DMS79 treated with DMSO at 0.1 percent for 48 hours (cell line): ENCODE data around the gene LYRM4.

Source experiments
- DNase-seq: peaks from one replicate; lab custom pipeline; 2025; lab: John Stamatoyannopoulos, UW

LYRM4 gene

GRCh38 chr6:5205877-5206850, 54.6 kb downstream of the LYRM4 start:
- peak; percentile 1 for DNase-seq

DNA sequence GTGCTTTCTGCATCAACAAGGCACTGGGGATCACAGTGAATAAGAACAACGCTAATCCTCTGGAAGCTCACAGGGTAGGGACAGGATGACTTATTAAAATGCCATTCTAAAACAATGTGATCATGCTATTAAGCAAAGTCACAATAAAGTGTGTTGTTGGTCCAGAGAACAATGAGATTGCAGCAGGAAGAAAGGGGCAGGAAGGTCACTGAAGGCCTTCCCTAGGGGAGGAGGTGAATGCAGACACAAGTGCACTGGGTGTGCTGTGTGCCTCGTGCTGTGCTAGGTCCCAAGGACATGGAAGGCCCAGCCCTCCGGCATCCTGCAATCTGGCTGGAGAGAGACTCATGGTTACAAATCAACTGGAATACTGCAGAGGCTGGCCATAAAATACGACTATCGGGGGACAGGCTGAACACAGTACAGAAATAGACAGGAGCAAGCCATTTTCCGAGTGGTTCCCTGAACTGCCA, 55.7 kb downstream of the LYRM4 start:
- DNase-seq: no peak

DNA sequence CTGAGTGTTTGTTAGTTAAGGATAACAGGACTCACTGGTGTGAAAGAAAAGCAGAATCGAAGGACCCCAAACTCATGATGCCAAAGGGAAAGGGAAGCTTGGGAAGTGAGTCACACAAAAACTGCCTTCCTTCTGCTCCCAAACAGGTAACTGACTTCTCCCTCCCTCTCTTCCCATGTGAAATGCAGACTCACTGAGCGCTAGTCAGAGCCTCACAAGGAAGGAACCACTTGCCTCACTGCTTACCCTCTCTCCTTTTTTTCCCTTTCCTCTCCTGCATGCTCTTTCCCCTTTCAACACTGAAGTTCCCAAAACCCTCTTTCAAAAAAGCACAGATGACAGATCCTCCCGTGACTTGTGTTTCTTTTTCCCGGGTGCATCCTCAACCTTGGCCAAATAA, 56.4 kb downstream of the LYRM4 start:
- no peak for DNase-seq

GRCh38 chr6:5203546-5203945, 57.2 kb downstream of the LYRM4 start:
- no peak for DNase-seq

- DNase-seq: no peak
Measured at GRCh38 chr6:5202941-5203340, 57.8 kb downstream of the LYRM4 start.

DNA sequence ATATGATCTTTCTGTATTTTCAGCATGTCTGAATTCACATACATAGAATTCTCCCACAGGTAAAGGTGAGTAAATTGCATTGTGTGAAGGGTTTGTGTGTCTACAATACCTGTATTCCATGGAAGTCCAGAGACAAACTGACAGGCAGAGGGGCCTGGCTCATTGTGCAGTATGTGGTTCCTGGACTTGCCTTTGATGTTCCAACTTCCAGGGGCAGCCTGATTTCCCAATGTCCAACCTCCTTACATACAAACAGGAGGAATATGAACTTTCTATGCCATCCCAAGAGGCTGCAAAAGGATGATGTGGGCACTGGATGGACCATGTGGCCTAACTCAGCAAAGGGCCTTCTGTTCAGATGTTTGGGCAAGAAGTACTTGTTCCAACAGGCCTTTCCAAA, 58.5 kb downstream of the LYRM4 start:
- DNase-seq: no peak

- DNase-seq: no peak
Measured at GRCh38 chr6:5201271-5201670, 59.5 kb downstream of the LYRM4 start.

GRCh38 chr6:5199702-5200101, 61.0 kb downstream of the LYRM4 start:
- DNase-seq: no peak

DNA sequence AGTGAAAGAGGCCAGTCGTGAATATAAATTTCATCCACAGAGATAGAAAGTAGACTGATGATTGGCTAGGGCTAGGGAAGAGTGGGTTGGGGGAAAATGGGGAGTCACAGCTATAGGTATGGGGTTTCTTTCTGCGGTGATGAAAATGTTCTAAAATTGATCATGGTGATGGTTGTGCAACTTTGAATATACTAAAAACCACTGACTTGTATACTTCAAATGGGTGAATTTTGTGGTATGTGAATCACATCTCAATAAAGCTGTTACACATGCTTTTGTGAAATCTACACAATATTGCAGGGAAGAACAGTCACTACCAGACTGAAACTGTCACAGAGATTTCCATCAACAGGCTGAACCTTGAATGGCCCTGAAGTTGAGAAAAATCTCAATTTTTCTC, 61.5 kb downstream of the LYRM4 start:
- DNase-seq: no peak

GRCh38 chr6:5197084-5197483, 63.7 kb downstream of the LYRM4 start:
- no peak for DNase-seq

DNA sequence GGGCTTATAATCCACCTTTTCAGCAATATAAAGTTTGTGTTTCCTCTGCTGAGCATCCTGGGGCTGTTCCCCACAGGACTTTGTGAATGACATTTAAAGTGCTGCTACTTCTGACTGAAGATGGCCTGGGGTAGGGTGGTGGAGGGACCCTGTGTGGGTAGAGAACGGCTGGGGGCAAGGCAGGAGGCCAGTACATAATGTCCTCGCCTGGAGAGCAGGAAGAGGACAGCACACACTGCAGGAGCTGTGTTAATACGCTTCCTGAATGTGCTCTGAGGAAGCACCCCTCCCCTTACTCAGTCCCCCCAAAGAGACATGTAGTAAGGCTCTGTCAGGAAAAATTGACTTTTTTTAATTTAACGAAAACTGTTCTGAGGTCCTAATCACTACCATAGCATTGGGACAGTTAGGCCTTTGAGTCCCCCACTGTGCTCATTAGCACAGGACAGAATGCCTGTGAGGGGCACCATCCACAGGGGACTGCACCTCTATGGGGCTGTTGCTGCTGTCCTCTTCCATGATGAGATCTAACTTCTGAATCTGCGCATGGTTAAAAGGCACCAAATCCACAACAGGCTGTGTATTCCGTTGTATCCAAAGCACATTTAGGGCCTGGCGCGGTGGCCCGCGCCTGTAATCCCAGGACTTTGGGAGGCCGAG, 68.5 kb downstream of the LYRM4 start:
- DNase-seq: no peak

GRCh38 chr6:5191722-5192121, 69.0 kb downstream of the LYRM4 start:
- no peak for DNase-seq

- no peak for DNase-seq
Measured at GRCh38 chr6:5191222-5191621, 69.5 kb downstream of the LYRM4 start.

- no peak for DNase-seq
Measured at GRCh38 chr6:5190507-5190906, 70.2 kb downstream of the LYRM4 start.

GRCh38 chr6:5188646-5189045, 72.1 kb downstream of the LYRM4 start:
- DNase-seq: no peak

DNA sequence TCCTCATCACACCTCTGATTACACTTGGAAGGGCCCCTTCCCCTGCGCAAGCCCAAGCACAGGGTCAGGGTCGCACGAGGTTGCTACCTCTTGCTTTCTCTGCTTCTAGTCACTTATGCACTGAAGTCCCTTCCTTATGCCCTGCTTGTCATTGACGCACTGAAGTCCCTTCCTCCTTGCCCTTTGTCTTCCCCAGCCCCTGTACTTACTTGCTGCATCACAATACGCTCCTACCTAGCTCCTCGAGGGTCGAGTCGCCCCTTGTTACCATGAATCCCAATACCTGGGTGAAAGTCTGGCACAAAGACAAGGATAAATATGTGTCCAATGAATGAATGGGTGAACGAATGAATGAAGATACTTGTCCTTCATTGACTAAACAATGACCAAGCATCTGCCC, 75.9 kb downstream of the LYRM4 start:
- DNase-seq: no peak

DNA sequence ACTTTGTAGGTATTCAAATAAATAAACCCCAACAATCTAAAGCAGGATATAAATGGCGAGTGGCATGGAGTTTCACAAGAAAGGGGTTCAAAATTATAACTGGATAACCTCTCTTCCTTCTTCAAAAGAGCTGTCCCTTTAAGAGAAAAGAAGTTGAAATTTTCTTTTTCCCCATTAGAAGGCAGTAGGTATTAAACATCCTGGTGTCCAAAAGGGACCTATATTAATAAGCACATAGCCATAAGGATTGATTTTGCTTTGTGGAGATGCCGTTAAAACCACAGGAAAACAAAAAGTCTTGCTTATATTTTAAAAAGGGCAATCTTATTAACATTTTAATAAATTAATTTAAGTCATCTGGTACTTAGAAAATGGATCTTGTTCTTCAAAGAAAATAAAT, 76.5 kb downstream of the LYRM4 start:
- no peak for DNase-seq

DNA sequence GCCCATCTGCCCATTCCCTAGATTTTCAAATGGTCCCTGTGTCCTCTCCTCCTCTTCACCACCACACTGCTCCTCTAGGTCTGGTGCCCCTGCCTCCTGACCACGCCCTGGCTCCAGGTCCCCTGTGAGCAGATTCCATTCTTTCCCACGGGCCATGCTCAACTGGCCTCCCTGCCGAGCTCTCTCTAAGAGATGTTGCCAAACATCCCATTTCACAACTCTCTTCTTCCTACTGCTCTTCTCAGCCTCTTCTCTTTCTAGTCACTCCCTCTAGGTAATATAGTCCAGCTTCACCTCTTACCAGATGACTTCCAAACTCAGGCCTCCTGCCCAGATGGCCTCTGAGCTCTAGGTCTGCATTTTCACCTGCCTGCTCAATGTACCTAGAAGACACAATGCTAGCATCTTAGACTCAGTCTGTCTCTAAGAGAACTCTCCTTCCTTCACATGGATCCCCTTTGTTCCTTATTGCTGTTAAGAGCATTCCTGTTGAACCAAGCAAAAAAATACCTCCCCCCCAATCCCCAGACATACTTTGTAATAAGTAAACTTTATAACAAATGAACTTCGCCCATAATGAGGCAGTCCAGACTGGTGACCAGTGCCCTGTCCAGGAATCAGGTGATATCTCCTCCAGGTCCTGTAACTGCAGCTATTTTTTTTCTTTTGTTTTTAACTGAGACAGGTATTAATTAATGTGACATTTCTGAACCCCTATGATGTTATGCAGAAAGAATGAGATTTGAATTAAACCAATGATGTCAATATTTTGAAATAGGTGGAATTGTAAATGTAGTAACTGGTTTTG, 79.0 kb downstream of the LYRM4 start:
- DNase-seq: no peak

GRCh38 chr6:5180636-5181035, 80.1 kb downstream of the LYRM4 start:
- DNase-seq: no peak

DNA sequence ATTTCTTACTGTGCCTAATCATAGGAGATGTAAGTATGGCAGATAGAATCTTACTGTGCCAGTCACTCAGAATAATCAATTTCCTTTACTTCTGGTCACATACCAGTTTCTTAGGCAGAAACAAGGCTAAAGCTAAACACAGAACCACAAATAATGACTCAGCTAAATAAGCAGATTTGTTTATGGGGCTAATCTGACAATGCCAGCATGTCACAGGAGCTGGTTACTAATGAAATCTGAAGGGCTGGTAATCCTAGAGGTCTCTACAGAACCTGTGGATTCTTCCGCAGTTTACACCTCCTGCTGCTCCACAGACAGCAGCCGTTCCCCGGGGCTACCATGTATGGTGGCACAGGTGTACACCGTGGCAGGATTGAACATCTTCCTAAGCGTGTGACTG, 80.8 kb downstream of the LYRM4 start:
- no peak for DNase-seq

- no peak for DNase-seq
Measured at GRCh38 chr6:5178806-5179205, 81.9 kb downstream of the LYRM4 start.

DNA sequence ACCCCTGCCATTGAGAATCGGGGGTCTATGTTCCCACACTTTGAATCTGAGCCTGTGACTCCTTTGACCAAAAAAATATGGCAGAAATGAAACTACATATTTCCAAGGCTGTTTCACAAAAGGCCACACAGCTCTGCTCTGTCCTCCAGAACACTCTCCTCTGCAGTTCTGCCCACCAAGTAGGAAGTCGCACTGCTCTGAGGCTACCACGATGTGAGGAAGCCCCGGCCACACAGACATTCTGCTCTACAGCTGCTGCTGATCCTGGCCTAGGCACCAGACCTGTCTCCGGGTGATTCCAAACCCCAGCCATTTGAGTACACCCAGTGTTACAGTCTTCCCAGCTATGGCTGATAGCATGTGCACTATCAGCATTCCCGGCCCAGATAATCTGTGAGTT, 85.1 kb downstream of the LYRM4 start:
- DNase-seq: no peak
